GM12891 (cell line): ENCODE measurements around the gene ZER1.
A peak's percentile ranks its signal among the peaks of the same experiment; 100 is the strongest.

ENCODE experiments used
- DNase-seq: peaks from one replicate; pipeline ENCODE4 v3.0.0; 2011; ENCODE audit warnings: low spot score; ENCODE audit not compliant: insufficient read length
- FAIRE-seq: peaks from 2 replicates; lab custom pipeline; 2011; peaks lifted over from hg19 to GRCh38; lab: Jason Lieb, UNC
- PAX5 ChIP-seq: IDR thresholded peaks from 2 replicates; pipeline ENCODE4 v1.6.1; 2011; ENCODE audit warnings: low read length, moderate library complexity, mild to moderate bottlenecking; ENCODE audit not compliant: insufficient read depth, severe bottlenecking
- POLR2A ChIP-seq: IDR thresholded peaks from 2 replicates; pipeline ENCODE4 v1.6.1; 2011; ENCODE audit warnings: low read depth, low read length, control low read depth
- POLR2AphosphoS5 ChIP-seq: IDR thresholded peaks from 2 replicates; pipeline ENCODE4 v1.6.1; 2011; ENCODE audit warnings: low read depth, low read length, control low read depth
- POU2F2 ChIP-seq: IDR thresholded peaks from 2 replicates; pipeline ENCODE4 v1.6.1; 2011; ENCODE audit warnings: low read depth, mild to moderate bottlenecking, control low read depth, low read length, moderate library complexity
- SPI1 ChIP-seq: IDR thresholded peaks from 2 replicates; pipeline ENCODE4 v1.6.1; 2011; ENCODE audit warnings: low read depth, low read length, control low read depth
- TAF1 ChIP-seq: IDR thresholded peaks from 2 replicates; pipeline ENCODE4 v1.6.1; 2011; ENCODE audit warnings: low read depth, low read length, control low read depth

Gene ZER1

DNA sequence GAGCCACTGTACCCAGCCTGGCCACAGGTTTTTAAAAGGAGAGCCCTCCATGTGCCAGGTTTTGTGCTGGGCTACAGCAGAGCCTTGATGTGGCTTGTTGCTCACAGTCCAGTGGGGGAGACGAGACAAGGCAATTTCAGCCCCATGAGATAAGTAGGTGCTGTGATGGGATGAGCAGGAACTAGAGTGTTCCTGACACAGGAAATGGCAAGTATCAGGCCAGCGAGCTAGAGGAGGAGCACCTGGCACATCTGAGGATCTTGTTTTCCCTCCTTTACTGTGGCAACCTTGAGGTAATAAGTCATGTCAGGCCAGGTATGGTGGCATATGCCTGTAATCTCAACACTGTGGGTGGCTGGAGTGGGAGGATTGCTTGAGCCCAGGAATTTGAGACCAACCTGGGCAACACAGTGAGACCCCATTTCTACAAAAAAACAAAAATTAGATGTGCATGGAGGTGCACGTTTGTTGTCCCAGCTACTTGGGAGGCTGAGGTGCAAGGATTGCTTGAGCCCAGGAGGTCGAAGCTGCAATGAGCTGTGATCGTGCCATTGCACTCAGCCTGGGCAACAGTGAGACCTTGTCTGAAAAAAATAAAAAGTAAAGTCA is 44.0 kb downstream of the ZER1 start:
- no peak for FAIRE-seq
- DNase-seq = no peak
- TF ChIP-seq POU2F2 = no peak
- TF ChIP-seq TAF1 = no peak
- no peak for TF ChIP-seq POLR2A
- no peak for TF ChIP-seq SPI1
- no peak for TF ChIP-seq POLR2AphosphoS5
- no peak for TF ChIP-seq PAX5

DNA sequence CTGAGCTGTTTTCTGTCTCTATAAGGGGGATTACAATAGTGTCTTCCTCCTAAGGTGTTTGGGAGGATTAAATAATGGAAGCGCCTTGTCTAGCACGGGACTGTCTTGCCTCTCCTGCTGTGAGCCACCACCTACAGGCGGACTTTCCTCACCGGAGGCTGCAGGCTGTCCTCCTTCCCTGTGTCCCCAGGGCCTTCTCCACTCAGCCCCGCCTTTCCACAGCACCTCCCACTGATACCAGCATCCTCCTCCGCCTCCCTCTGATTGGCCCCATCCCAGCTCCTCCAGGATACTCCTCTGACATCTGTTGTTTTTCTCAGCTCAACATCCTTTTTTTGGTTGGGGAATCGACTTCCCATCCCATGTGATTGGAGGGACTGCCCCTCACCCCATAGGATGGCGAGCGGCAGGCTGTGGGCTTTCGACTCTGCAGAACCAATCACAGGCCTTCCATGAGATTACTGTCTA is 46.9 kb downstream of the ZER1 start:
- DNase-seq (no peak), FAIRE-seq (no peak)
- no peak for TF ChIP-seq PAX5
- TF ChIP-seq SPI1 = no peak
- no peak for TF ChIP-seq POLR2A
- TF ChIP-seq TAF1 = no peak
- no peak for TF ChIP-seq POU2F2
- TF ChIP-seq POLR2AphosphoS5 = no peak

DNA sequence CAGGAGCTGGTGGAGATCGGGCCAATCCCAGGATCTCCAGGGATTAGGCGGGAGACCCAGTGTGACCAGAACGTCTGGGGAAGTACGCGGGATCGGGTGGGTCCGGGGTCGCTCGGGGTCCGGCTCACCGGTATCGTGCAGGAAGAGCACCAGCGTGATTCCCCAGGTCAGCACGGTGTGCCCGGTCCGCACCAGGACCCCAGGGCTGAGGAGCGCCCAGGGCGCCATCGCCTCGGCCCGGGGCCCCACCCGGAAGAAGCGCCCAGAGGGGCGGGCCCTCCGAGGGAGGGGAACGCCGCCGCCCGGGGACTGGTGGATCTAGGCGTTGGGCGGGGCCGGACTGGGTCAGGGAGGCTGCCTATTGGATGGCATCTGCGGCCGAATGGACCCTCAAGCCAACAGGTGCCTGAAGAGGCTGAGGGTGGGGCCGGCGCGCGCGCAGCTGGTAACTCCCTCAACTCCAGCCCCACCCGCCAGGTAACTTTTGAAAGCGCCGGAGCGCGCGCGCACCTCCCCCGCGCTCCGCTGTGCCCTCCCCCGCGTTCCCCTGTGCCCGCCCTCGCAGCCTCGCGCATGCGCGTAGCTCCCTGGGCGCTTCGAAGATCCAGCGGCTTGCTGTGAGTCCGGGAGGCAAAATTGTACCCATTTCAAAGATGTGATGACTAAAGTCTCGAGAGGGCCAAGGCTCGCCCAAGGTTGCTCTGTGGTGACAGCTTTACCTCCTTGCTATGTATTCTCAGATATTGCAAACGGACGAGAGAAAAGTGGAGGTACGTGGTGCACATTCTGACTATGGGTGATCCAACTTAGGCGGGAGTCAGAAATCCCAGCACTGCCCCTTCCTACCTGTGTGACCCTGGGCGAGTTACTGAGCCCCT is 47.6 kb downstream of the ZER1 start, which contains the start of gene ZDHHC12:
Gene ZDHHC12, minus strand, starts transcription at position 262 of the 878 bp plus-strand sequence. Its CDS starts 34 bp downstream, at position 228.
- TF ChIP-seq PAX5 = peak; percentile 16
- peak; percentile 97 for TF ChIP-seq POLR2AphosphoS5
- TF ChIP-seq TAF1 = peak; percentile 88
- TF ChIP-seq POLR2A = peak; percentile 97
- peak; percentile 79 for TF ChIP-seq POU2F2
- no peak for TF ChIP-seq SPI1
- FAIRE-seq (peak; percentile 100), DNase-seq (peak; percentile 100)

DNA sequence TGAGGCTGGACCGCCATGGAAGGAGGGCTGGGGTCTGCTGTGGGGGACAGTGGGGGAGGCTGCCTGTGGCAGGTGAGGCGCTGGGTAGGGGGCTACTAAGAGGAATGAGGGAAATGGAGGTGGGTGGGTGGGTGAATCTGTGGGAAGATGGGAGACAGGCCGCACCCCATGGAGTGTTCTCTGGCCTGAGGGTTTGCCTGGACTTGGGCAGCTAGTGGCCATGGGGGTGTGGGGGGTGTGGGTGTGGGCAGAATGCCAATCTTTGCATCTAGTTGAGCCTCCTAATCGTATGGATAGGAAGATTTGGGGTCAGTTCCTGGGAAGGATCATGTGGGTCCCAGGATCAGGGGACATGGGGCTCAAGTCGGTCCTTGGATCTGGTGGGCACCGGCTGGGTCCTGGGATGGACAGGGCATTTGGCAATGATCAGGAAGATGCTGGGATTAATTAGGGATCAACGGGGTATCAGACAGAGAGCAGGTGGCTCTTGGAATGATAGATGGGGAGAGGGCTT is 48.3 kb downstream of the ZER1 start:
- FAIRE-seq = peak; percentile 31
- TF ChIP-seq POLR2AphosphoS5 (no peak), PAX5 (no peak), POU2F2 (no peak), SPI1 (no peak), POLR2A (no peak), TAF1 (no peak)
- DNase-seq = no peak

DNA sequence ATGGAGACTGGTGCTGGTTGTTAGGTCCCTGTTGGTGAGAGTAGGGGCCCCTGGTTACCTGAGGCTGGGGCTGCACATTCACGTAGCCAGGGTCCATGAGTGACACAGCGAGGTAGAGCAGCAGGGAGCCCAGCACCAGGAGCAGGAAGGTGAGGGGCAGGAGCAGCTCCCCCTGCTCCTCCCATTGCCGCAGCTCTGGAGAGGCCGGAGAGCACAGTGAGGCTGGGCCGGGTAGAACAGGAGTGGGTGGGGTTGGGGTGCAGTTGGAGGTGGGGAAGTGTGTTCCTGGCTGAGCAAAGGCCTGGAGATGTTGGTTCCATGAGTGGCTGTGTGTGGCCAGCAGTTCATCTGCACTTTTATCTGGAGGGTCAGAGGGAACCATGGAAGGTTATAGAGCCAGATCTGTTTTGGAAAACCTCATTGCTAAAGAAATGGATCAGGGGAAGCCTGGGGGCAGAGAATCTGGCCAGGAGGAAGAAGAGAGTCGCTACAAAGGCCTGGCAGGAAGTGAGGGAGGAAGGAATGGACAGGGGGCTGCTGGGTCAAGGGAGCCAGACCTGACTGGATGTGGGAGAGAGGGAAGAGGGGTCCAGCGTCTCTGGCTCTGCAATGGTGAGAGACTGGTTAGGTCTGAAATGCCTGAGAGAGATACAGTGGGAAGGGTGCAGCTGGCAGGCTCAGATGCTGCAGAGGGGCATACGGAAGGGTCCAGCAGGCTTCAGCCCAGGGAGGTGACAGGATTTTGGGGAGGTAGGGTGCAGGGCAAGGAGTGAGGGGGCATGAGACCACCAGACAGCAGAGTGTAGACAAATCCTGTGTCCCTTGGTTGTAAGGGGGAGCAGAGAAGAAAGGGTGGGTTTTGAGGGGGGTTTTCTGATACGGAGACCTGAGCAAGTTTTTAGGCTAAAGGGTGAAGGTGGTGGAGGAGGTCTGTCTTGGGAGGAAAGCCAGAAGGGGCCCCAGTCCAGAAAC is 49.1 kb downstream of the ZER1 start:
- no peak for FAIRE-seq
- TF ChIP-seq POLR2AphosphoS5 (no peak), POLR2A (no peak), SPI1 (no peak), TAF1 (no peak), PAX5 (no peak), POU2F2 (no peak)
- no peak for DNase-seq

DNA sequence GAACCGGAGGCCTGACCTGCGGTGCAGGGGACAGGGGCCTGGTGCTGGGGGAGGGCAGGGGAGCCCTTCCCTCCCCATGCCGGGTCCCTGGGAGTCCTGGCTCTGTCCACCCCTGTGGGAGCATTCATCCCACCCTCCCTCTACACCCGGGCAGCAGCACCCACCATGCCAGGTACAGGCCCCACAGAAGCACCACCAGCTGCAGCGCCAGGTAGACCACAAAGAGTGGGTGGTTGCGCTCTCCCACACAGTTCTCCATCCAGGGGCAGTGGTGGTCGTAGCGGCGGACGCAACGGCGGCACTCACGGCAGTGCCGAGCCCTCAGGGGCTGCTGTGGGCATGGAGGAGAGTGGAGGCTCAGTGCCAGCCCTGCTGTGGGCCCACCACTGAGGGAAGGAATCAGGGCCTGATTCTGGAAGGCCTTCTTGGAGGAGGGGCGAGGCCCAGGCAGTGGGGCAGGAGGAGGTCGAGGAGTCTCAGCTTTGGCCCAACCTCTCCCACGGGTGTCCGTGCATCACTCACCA is 50.2 kb downstream of the ZER1 start:
- FAIRE-seq = no peak
- DNase-seq = no peak
- TF ChIP-seq POLR2A (no peak), SPI1 (no peak), PAX5 (no peak), POU2F2 (no peak), POLR2AphosphoS5 (no peak), TAF1 (no peak)

DNA sequence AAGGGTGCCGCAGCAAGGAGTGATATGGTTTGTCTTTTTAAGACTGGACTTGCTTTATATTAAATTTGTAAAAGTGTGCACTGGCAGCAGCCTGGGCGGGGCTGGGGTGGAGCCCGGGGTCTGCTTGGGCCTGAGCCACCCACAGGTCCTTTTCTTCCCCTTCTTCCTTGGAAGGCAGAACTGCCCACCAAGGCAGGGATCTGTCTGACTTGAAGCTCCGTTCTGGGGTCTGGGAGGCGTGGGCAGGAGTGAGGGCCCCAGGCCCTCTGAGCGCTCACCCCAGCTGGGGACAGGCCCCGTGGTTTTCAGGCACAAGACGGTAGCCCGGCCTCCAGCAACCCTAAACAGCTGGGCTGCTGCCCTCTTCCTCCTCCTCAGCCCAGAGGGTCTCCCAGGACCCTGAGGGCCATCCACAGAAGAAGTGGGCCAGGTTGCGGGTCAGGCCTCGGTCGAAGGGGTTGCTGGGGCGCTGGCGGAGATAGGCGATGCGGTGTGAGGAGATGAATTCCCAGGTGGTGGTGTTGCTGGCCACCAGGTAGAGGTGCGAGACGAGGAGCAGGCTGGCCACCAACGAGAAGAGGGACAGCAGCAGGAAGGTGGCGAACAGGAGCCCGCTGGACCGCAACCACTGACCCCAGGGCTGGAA is 50.8 kb downstream of the ZER1 start:
- TF ChIP-seq POLR2AphosphoS5 (no peak), POU2F2 (no peak), PAX5 (no peak)
- FAIRE-seq (no peak), DNase-seq (no peak)

DNA sequence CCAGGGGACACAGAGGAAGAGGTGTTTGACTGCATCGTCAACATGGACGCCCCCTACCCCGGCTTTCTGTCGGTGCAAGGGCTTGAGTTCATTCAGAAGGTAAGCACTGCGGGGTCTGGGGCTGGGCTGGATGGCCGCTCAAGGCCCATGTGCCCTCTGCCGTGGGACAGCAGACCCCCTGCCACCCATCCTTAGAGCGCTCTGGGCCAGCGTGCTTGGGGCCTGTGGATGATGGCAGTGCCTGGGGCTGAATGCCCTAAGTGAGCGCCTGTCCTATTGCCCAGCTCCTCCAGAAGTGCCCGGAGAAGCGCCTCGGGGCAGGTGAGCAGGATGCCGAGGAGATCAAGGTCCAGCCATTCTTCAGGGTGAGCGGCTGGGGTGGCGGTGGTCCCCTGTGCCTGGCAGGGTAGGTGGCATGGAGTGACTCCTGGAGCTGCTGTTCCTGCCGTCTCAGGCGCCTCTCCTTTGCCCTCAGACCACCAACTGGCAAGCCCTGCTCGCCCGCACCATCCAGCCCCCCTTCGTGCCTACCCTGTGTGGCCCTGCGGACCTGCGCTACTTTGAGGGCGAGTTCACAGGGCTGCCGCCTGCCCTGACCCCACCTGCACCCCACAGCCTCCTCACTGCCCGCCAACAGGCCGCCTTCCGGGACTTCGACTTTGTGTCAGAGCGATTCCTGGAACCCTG is 51.7 kb downstream of the ZER1 start:
- TF ChIP-seq TAF1 = no peak
- no peak for TF ChIP-seq POU2F2
- TF ChIP-seq POLR2A = no peak
- TF ChIP-seq POLR2AphosphoS5 = no peak
- TF ChIP-seq PAX5 = no peak
- no peak for TF ChIP-seq SPI1
- FAIRE-seq (no peak), DNase-seq (no peak)
